HCT116 (cell line): ENCODE data around the gene NCOA1. TPM values are rescaled to one million over a fixed set of nuclear protein-coding genes. Genes with fewer than 3 reads are reported as not detected.

Source experiments
- ATAC-seq: fragments of 200-7000 bp; cut with Tn5 transposase; 2 replicates; pipeline ENCODE4 v1.9.1; 2020; ENCODE audit warnings: mild to moderate bottlenecking, moderate library complexity
- BruUV-seq: library from RNA; stranded (reverse); fragments of 400-500 nt; replicated peaks from 2 replicates; lab custom pipeline; 2021; lab: Mats Ljungman, UMichigan
- CTCF ChIA-PET: fragments of 300-600 bp; sonication (Branson Sonifier 250); formaldehyde crosslinking; loops from one replicate; lab custom pipeline; 2021; ENCODE audit warnings: antibody characterized with exemption; lab: Charles Lee
- POLR2A ChIA-PET: fragments of 300-600, 350-600 bp; sonication (Branson Sonifier 250); formaldehyde crosslinking; loops from one replicate; lab custom pipeline; 2021; ENCODE audit warnings: antibody characterized with exemption; lab: Charles Lee
- RAD21 ChIA-PET, 2 experiments: fragments of 300-600 bp; sonication (Branson Sonifier 250); formaldehyde crosslinking; loops; one replicate each; lab custom pipeline; 2023; ENCODE audit warnings: low total read pairs in 2 of 2; ENCODE audit not compliant: uncharacterized antibody in 2 of 2, unreplicated experiment in 2 of 2, low non-redundant PET in 1 of 2; lab: Charles Lee
- DNase-seq: peaks from one replicate; pipeline ENCODE4 v3.0.0-alpha.2; 2010; ENCODE audit warnings: low read depth, low spot score
- H2AFZ ChIP-seq: fragments of 200-600 bp; shearing (Covaris generic), sonication (generic); 2 replicates; pipeline ENCODE4 v1.6.1; 2017; ENCODE audit warnings: low read depth, mixed run types, mixed read lengths, antibody characterized with exemption, low read length; ENCODE audit not compliant: poor library complexity, severe bottlenecking
- H3K27ac ChIP-seq: 2 replicates; pipeline ENCODE4 v1.5.1; 2012; ENCODE audit warnings: low read depth, low read length
- H3K27me3 ChIP-seq: fragments of 200-600 bp; sonication (generic); 2 replicates; pipeline ENCODE4 v1.6.1; 2016; ENCODE audit warnings: mixed run types, low read length, mixed read lengths; ENCODE audit not compliant: insufficient read depth
- H3K36me3 ChIP-seq, 2 experiments: fragments of 200-500 bp in 1 of 2; fragments of 200-600 bp in 1 of 2; sonication (Bioruptor generic) in 1 of 2; sonication (generic) in 1 of 2; 2 replicates each; pipeline versions ENCODE4 v1.5.1 to v1.6.1; 2014 to 2016; ENCODE audit warnings: low read length in 2 of 2, inconsistent platforms in 1 of 2, mixed read lengths in 1 of 2, mixed run types in 1 of 2; ENCODE audit not compliant: insufficient read depth in 2 of 2, control insufficient read depth in 1 of 2
- H3K4me1 ChIP-seq, 2 experiments: fragments of 200-600 bp in 1 of 2; sonication (generic) in 1 of 2; 2 replicates each; pipeline versions ENCODE4 v1.5.1 to v1.6.1; 2012 to 2017; ENCODE audit warnings: low read length in 2 of 2, inconsistent platforms in 1 of 2, mild to moderate bottlenecking in 1 of 2, mixed read lengths in 1 of 2, mixed run types in 1 of 2, moderate library complexity in 1 of 2; ENCODE audit not compliant: insufficient read depth in 2 of 2, control insufficient read depth in 1 of 2
- H3K4me2 ChIP-seq: fragments of 200-600 bp; sonication (generic); 2 replicates; pipeline ENCODE4 v1.6.1; 2017; ENCODE audit warnings: mixed run types, low read length, mixed read lengths
- H3K4me3 ChIP-seq, 2 experiments: fragments of 200-600 bp in 1 of 2; sonication (generic) in 1 of 2; replicated peaks in 1 of 2; 2 replicates each; pipeline ENCODE4 v1.5.1; 2011 to 2016; ENCODE audit warnings: low read length in 2 of 2, control low read depth in 1 of 2, low read depth in 1 of 2, mild to moderate bottlenecking in 1 of 2, mixed read lengths in 1 of 2, mixed run types in 1 of 2
- H3K79me2 ChIP-seq: fragments of 200-600 bp; sonication (generic); 2 replicates; pipeline ENCODE4 v1.6.1; 2017; ENCODE audit warnings: mild to moderate bottlenecking, mixed run types, low read length, moderate library complexity, mixed read lengths; ENCODE audit not compliant: insufficient read depth
- H3K9ac ChIP-seq: fragments of 200-600 bp; sonication (generic); 2 replicates; pipeline ENCODE4 v1.6.1; 2016; ENCODE audit warnings: low read length, mixed read lengths
- H3K9me2 ChIP-seq: fragments of 200-600 bp; sonication (generic), shearing (Covaris generic); 2 replicates; pipeline ENCODE4 v1.6.1; 2017; ENCODE audit warnings: mixed run types, mild to moderate bottlenecking, moderate library complexity; ENCODE audit not compliant: insufficient read depth
- H3K9me3 ChIP-seq, 2 experiments: fragments of 200-500 bp in 1 of 2; fragments of 200-600 bp in 1 of 2; sonication (Bioruptor generic) in 1 of 2; sonication (generic) in 1 of 2; 2 replicates each; pipeline ENCODE4 v1.6.1; 2014 to 2017; ENCODE audit warnings: low read length in 2 of 2, mixed read lengths in 2 of 2, inconsistent platforms in 1 of 2, low read depth in 1 of 2, mild to moderate bottlenecking in 1 of 2, mixed run types in 1 of 2, moderate library complexity in 1 of 2; ENCODE audit not compliant: control insufficient read depth in 1 of 2, insufficient read depth in 1 of 2
- H4K20me1 ChIP-seq: fragments of 200-600 bp; sonication (generic), shearing (Covaris generic); 2 replicates; pipeline ENCODE4 v1.6.1; 2017; ENCODE audit warnings: mixed run types, mild to moderate bottlenecking, moderate library complexity; ENCODE audit not compliant: insufficient read depth
- ATF3 ChIP-seq: IDR thresholded peaks from 2 replicates; pipeline ENCODE4 v1.6.1; 2012
- ELF1 ChIP-seq: IDR thresholded peaks from 2 replicates; pipeline ENCODE4 v1.6.1; 2012; ENCODE audit warnings: low read depth, borderline replicate concordance
- EZH2 ChIP-seq: fragments of 200-600 bp; sonication (generic); IDR thresholded peaks from 2 replicates; pipeline ENCODE4 v1.6.1; 2017; ENCODE audit warnings: antibody characterized with exemption, mixed run types
- JUND ChIP-seq: IDR thresholded peaks from 2 replicates; pipeline ENCODE4 v1.6.1; 2012
- MAX ChIP-seq: IDR thresholded peaks from 2 replicates; pipeline ENCODE4 v1.6.1; 2012
- POLR2AphosphoS5 ChIP-seq: IDR thresholded peaks from 2 replicates; pipeline ENCODE4 v1.6.1; 2011; ENCODE audit warnings: mild to moderate bottlenecking, low read depth, low read length, moderate library complexity
- RAD21 ChIP-seq: IDR thresholded peaks from 2 replicates; pipeline ENCODE4 v1.6.1; 2012; ENCODE audit warnings: low read depth, mild to moderate bottlenecking
- SIN3A ChIP-seq: IDR thresholded peaks from 2 replicates; pipeline ENCODE4 v1.6.1; 2012; ENCODE audit warnings: low read depth
- SP1 ChIP-seq: IDR thresholded peaks from 2 replicates; pipeline ENCODE4 v1.6.1; 2012; ENCODE audit warnings: low read depth
- SRF ChIP-seq: IDR thresholded peaks from 2 replicates; pipeline ENCODE4 v1.6.1; 2012; ENCODE audit warnings: low read depth
- TCF7L2 ChIP-seq: IDR thresholded peaks from 2 replicates; pipeline ENCODE4 v1.7.0; 2011; ENCODE audit warnings: borderline replicate concordance, inconsistent platforms; ENCODE audit not compliant: insufficient read depth, insufficient read length; ENCODE audit errors: extremely low read depth
- YY1 ChIP-seq: IDR thresholded peaks from 2 replicates; pipeline ENCODE4 v1.6.1; 2011; ENCODE audit warnings: low read length, low read depth, moderate library complexity, mild to moderate bottlenecking; ENCODE audit not compliant: insufficient replicate concordance; ENCODE audit errors: extremely low read depth
- ZBTB33 ChIP-seq: IDR thresholded peaks from 2 replicates; pipeline ENCODE4 v1.6.1; 2011; ENCODE audit warnings: mild to moderate bottlenecking, low read length, moderate library complexity; ENCODE audit not compliant: insufficient replicate concordance; ENCODE audit errors: extremely low read depth
- ZFX ChIP-seq: fragments of 450-650 bp; IDR thresholded peaks from 2 replicates; pipeline ENCODE4 v1.6.1; 2017
- ZNF274 ChIP-seq: fragments of 200-500 bp; sonication (Bioruptor generic); IDR thresholded peaks from 2 replicates; pipeline ENCODE4 v1.6.1; 2014; ENCODE audit warnings: mild to moderate bottlenecking, low read depth, low read length, inconsistent platforms
- intact Hi-C: fragments of 100-400 bp; cut with micrococcal nuclease; formaldehyde crosslinking; loops from 2 replicates; pipeline ENCODE4 v1.10.0; 2022
- total RNA-seq: library from RNA; stranded (reverse); gene quantifications from one replicate; pipeline ENCODE4 v1.2.1, GENCODE V29; 2021; ENCODE audit not compliant: unreplicated experiment

Gene NCOA1
- total RNA-seq, 1 experiment from 2014 or later = 10.4 TPM

- no peaks in the 10 kb centered on the region for H4K20me1 ChIP-seq
- ChIA-PET CTCF (no interaction called here), POLR2A (interaction anchor here (0.5 kb wide), 1 partner anchor 1195 kb away, joined by 3 read pairs; no protein-coding TSS in a partner anchor), RAD21 (no interaction called here)
- no peak overlapping the region for H2AFZ ChIP-seq
- no peak overlapping the region for H3K27ac ChIP-seq
- no peak for ATAC-seq
- intact Hi-C loops = no loop called here
- H3K9me2 ChIP-seq = no peaks in the 10 kb centered on the region
- H3K27me3 ChIP-seq = no peaks in the 10 kb centered on the region
- H3K4me3 ChIP-seq = no peak overlapping the region
- H3K9me3 ChIP-seq = no peaks in the 10 kb centered on the region
- no peak for DNase-seq
- BruUV-seq = no TSS peak
- no peaks in the 10 kb centered on the region for H3K36me3 ChIP-seq
- TF ChIP-seq ZFX = no peak
- no peak for TF ChIP-seq JUND
- no peak for TF ChIP-seq SIN3A
- no peak for TF ChIP-seq POLR2AphosphoS5
- no peak for TF ChIP-seq SRF
- no peak for TF ChIP-seq ELF1
- no peak for TF ChIP-seq ZBTB33
- no peak for TF ChIP-seq YY1
- no peak for TF ChIP-seq MAX
- no peak for TF ChIP-seq TCF7L2
- TF ChIP-seq EZH2 = no peak
- TF ChIP-seq ZNF274 = no peak
- no peak for TF ChIP-seq SP1
- TF ChIP-seq RAD21 = no peak
- TF ChIP-seq ATF3 = no peak
- H3K79me2 ChIP-seq = no peaks in the 10 kb centered on the region
- no peak overlapping the region for H3K4me2 ChIP-seq
- H3K4me1 ChIP-seq = no peaks in the 10 kb centered on the region
- H3K9ac ChIP-seq = no peak overlapping the region
Observed at GRCh38 chr2:24544456-24545115, 53.5 kb downstream of the NCOA1 start.
